Keratinocyte (primary cell): ENCODE data around the gene DIS3L2. TPM values are rescaled to one million over a fixed set of nuclear protein-coding genes. Genes with fewer than 3 reads are reported as not detected.
A peak's percentile ranks its signal among the peaks of the same experiment; 100 is the strongest.

Source experiments
- DNase-seq: peaks from one replicate; pipeline ENCODE4 v3.0.0-alpha.2; 2011; ENCODE audit warnings: low read depth, missing footprints, low spot score
- FAIRE-seq: peaks from 2 replicates; lab custom pipeline; 2011; peaks lifted over from hg19 to GRCh38; lab: Jason Lieb, UNC
- H2AFZ ChIP-seq: 2 replicates; pipeline ENCODE4 v1.6.0; 2012; ENCODE audit warnings: low read length, control low read depth, inconsistent platforms; ENCODE audit not compliant: control insufficient read depth
- H3K27ac ChIP-seq: 2 replicates; pipeline ENCODE4 v1.5.1; 2011; ENCODE audit warnings: low read length; ENCODE audit not compliant: control insufficient read depth, insufficient read depth
- H3K27me3 ChIP-seq: 3 replicates; pipeline ENCODE4 v1.6.0; 2011; ENCODE audit warnings: low read length; ENCODE audit not compliant: control insufficient read depth, insufficient read depth; ENCODE audit errors: extremely low read depth
- H3K36me3 ChIP-seq, 2 experiments: 2 replicates in 1 of 2; 3 replicates in 1 of 2; pipeline ENCODE4 v1.5.1; 2011; ENCODE audit warnings: low read length in 2 of 2, mild to moderate bottlenecking in 1 of 2; ENCODE audit not compliant: control insufficient read depth in 2 of 2, insufficient read depth in 2 of 2; ENCODE audit errors: extremely low read depth in 1 of 2
- H3K4me1 ChIP-seq: 3 replicates; pipeline ENCODE4 v1.5.1; 2011; ENCODE audit warnings: low read length; ENCODE audit not compliant: control insufficient read depth, insufficient read depth; ENCODE audit errors: extremely low read depth
- H3K4me2 ChIP-seq: 3 replicates; pipeline ENCODE4 v1.6.0; 2011; ENCODE audit warnings: low read depth, low read length; ENCODE audit not compliant: control insufficient read depth, insufficient read depth; ENCODE audit errors: extremely low read depth
- H3K4me3 ChIP-seq, 3 experiments: fragments of 200-600 bp in 1 of 3; sonication (generic) in 1 of 3; 2 replicates in 2 of 3; 3 replicates in 1 of 3; pipeline ENCODE4 v1.5.1; 2011 to 2016; ENCODE audit warnings: low read length in 3 of 3, mild to moderate bottlenecking in 3 of 3, control low read depth in 2 of 3, inconsistent platforms in 1 of 3, low read depth in 1 of 3, mixed read lengths in 1 of 3, mixed run types in 1 of 3, moderate library complexity in 1 of 3; ENCODE audit not compliant: control insufficient read depth in 2 of 3, insufficient read depth in 2 of 3; ENCODE audit errors: extremely low read depth in 1 of 3
- H3K79me2 ChIP-seq: 2 replicates; pipeline ENCODE4 v1.6.0; 2012; ENCODE audit warnings: low read length; ENCODE audit not compliant: control insufficient read depth, insufficient read depth
- H3K9ac ChIP-seq: 3 replicates; pipeline ENCODE4 v1.6.0; 2011; ENCODE audit warnings: low read length; ENCODE audit not compliant: control insufficient read depth, insufficient read depth; ENCODE audit errors: extremely low read depth
- H3K9me1 ChIP-seq: 3 replicates; pipeline ENCODE4 v1.6.0; 2011; ENCODE audit warnings: low read length; ENCODE audit not compliant: control insufficient read depth, insufficient read depth; ENCODE audit errors: extremely low read depth
- H3K9me3 ChIP-seq: 2 replicates; pipeline ENCODE4 v1.5.1; 2012; ENCODE audit warnings: low read depth, low read length; ENCODE audit not compliant: control insufficient read depth
- H4K20me1 ChIP-seq: 3 replicates; pipeline ENCODE4 v1.6.0; 2011; ENCODE audit warnings: low read length; ENCODE audit not compliant: control insufficient read depth, insufficient read depth; ENCODE audit errors: extremely low read depth
- EZH2 ChIP-seq: IDR thresholded peaks from one replicate; pipeline ENCODE4 v1.6.1; 2012; ENCODE audit warnings: inconsistent platforms, mild to moderate bottlenecking, low read length, moderate library complexity
- dilution Hi-C: fragments of 300-500 bp; cut with MboI; formaldehyde crosslinking; loops from one replicate; pipeline ENCODE4 v1.7.0; 2020; ENCODE audit warnings: low sequenced_read_pairs; ENCODE audit not compliant: extremely low pct_ligation_motif_present
- polyA plus RNA-seq, 5 experiments: library from polyadenylated mRNA; depleted of rRNA in 3 of 5; stranded (reverse) in 3 of 5; stranded (forward) in 1 of 5; unstranded in 1 of 5; fragments of >200 nt; gene quantifications; 1 replicate in 1 of 5; 2 replicates in 3 of 5; 3 replicates in 1 of 5; pipeline versions ENCODE4 v1.2.1 to v1.2.3, GENCODE V29; 2011 to 2012; ENCODE audit warnings: missing spikeins in 2 of 5, low read depth in 1 of 5, low replicate concordance in 1 of 5
- TF ChIP-seq, protein P1 (sequence below), 3 experiments: IDR thresholded peaks in 1 of 3; conservative IDR thresholded peaks in 1 of 3; optimal IDR thresholded peaks in 1 of 3; 2 replicates in 2 of 3; 3 replicates in 1 of 3; pipeline versions ENCODE3 to v1.5.1; 2011; ENCODE audit warnings: low read length in 3 of 3, mild to moderate bottlenecking in 3 of 3, moderate library complexity in 2 of 3, control low read depth in 1 of 3, inconsistent platforms in 1 of 3; ENCODE audit not compliant: insufficient read depth in 2 of 3; ENCODE audit errors: extremely low read depth in 1 of 3

The DIS3L2 gene
- polyA plus RNA-seq, 1 donor (not counting 4 experiments of a cell fraction or from before 2014, with no cell fraction given) = 8.6 TPM

- dilution Hi-C loops = no loop called here
- FAIRE-seq = no peak
- peak overlapping the region; percentile 65 for H3K27ac ChIP-seq
Observed at GRCh38 chr2:232240906-232241305, 279.4 kb downstream of the DIS3L2 start.

GRCh38 chr2:232242316-232242715 lies 280.8 kb downstream of the DIS3L2 start:
- Histone ChIP-seq H3K9ac (no peak overlapping the region), H2AFZ (no peak overlapping the region), H3K4me1 (peaks cover 12% of the 10 kb centered on the region), H3K79me2 (no peaks in the 10 kb centered on the region), H3K9me3 (no peaks in the 10 kb centered on the region), H3K36me3 (peaks cover 5 to 6% of the 10 kb centered on the region in 2 experiments), H3K4me2 (no peak overlapping the region), H3K4me3 (no peak overlapping the region), H3K27me3 (no peaks in the 10 kb centered on the region), H4K20me1 (peaks cover 2% of the 10 kb centered on the region), H3K27ac (no peak overlapping the region), H3K9me1 (peaks cover 5% of the 10 kb centered on the region)
- TF ChIP-seq, protein P1, sequence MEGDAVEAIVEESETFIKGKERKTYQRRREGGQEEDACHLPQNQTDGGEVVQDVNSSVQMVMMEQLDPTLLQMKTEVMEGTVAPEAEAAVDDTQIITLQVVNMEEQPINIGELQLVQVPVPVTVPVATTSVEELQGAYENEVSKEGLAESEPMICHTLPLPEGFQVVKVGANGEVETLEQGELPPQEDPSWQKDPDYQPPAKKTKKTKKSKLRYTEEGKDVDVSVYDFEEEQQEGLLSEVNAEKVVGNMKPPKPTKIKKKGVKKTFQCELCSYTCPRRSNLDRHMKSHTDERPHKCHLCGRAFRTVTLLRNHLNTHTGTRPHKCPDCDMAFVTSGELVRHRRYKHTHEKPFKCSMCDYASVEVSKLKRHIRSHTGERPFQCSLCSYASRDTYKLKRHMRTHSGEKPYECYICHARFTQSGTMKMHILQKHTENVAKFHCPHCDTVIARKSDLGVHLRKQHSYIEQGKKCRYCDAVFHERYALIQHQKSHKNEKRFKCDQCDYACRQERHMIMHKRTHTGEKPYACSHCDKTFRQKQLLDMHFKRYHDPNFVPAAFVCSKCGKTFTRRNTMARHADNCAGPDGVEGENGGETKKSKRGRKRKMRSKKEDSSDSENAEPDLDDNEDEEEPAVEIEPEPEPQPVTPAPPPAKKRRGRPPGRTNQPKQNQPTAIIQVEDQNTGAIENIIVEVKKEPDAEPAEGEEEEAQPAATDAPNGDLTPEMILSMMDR (optimal IDR thresholded peaks at IDR 0.05 in 1 of 3, IDR thresholded peaks at IDR 0.05 in 1 of 3, conservative IDR thresholded peaks at IDR 0.05 in 1 of 3; ENCODE audit: extremely low read depth in 1 of 3, insufficient read depth in 2 of 3, low read length in 3 of 3) = no peak
- TF ChIP-seq EZH2 = no peak
- dilution Hi-C loops = no loop called here
- no peak for DNase-seq
- no peak for FAIRE-seq

More at GRCh38 chr2:232240906-232241305, 279.4 kb downstream of the DIS3L2 start:
- Histone ChIP-seq H3K9ac (peak overlapping the region; percentile 42), H3K9me3 (no peaks in the 10 kb centered on the region), H3K4me2 (no peak overlapping the region), H4K20me1 (peaks cover 2% of the 10 kb centered on the region), H3K36me3 (peaks cover 3 to 6% of the 10 kb centered on the region in 2 experiments), H3K79me2 (no peaks in the 10 kb centered on the region), H2AFZ (no peak overlapping the region), H3K9me1 (peaks cover 5% of the 10 kb centered on the region), H3K4me3 (no peak overlapping the region), H3K4me1 (peaks cover 19% of the 10 kb centered on the region), H3K27me3 (no peaks in the 10 kb centered on the region)
- DNase-seq = no peak
- TF ChIP-seq, protein P1 (optimal IDR thresholded peaks at IDR 0.05 in 1 of 3, IDR thresholded peaks at IDR 0.05 in 1 of 3, conservative IDR thresholded peaks at IDR 0.05 in 1 of 3; ENCODE audit: extremely low read depth in 1 of 3, insufficient read depth in 2 of 3, low read length in 3 of 3) = no peak
- no peak for TF ChIP-seq EZH2
